GM18951 (cell line): ENCODE results near the gene ANK3.

Experiments
- POLR2A ChIP-seq: IDR thresholded peaks from 4 replicates; pipeline ENCODE4 v1.6.1; 2011; ENCODE audit warnings: mild to moderate bottlenecking; ENCODE audit not compliant: insufficient read length, insufficient read depth; ENCODE audit errors: extremely low read depth
- in situ Hi-C: fragments of 300-500 bp; cut with MboI; formaldehyde crosslinking; loops from one replicate; pipeline ENCODE4 v1.12.0; 2022; ENCODE audit warnings: low sequenced_read_pairs, mixed read lengths, inconsistent platforms; ENCODE audit not compliant: unreplicated experiment

The ANK3 gene

GRCh38 chr10:59993931-59994330, 395.7 kb downstream of the ANK3 start:
- TF ChIP-seq POLR2A: no peak
- in situ Hi-C loops: no loop called here

GRCh38 chr10:59991661-59992060, 398.0 kb downstream of the ANK3 start:
- TF ChIP-seq POLR2A: no peak
- in situ Hi-C loops: no loop called here

- in situ Hi-C loops: no loop called here
- TF ChIP-seq POLR2A: no peak
These were observed 398.6 kb downstream of the ANK3 start for GRCh38 chr10:59991117-59991516.

GRCh38 chr10:59985639-59986038, 404.0 kb downstream of the ANK3 start:
- TF ChIP-seq POLR2A: no peak
- in situ Hi-C loops: no loop called here

GRCh38 chr10:59984415-59984814, 405.3 kb downstream of the ANK3 start:
- TF ChIP-seq POLR2A: no peak
- in situ Hi-C loops: no loop called here

GRCh38 chr10:59980356-59980755, 409.3 kb downstream of the ANK3 start:
- in situ Hi-C loops: no loop called here
- TF ChIP-seq POLR2A: no peak

GRCh38 chr10:59977486-59977885, 412.2 kb downstream of the ANK3 start:
- TF ChIP-seq POLR2A: no peak

GRCh38 chr10:59976909-59977308, 412.8 kb downstream of the ANK3 start:
- in situ Hi-C loops: no loop called here
- no peak for TF ChIP-seq POLR2A

More at GRCh38 chr10:59977486-59977885, 412.2 kb downstream of the ANK3 start:
- in situ Hi-C loops: no loop called here
